Tibial nerve (tissue), 3 donors: ENCODE data around the gene CD151.

Experiments
- CTCF ChIP-seq, 5 experiments: fragments of 200-600 bp in 3 of 5; fragments of 450-650 bp in 2 of 5; sonication (generic) in 3 of 5; IDR thresholded peaks; one replicate each; pipeline ENCODE4 v1.5.1; 2016 to 2019; ENCODE audit warnings: antibody characterized with exemption in 5 of 5, mild to moderate bottlenecking in 3 of 5, moderate library complexity in 2 of 5
- POLR2A ChIP-seq, 2 donors: fragments of 450-650 bp; IDR thresholded peaks; one replicate each; pipeline ENCODE4 v1.6.1; 2017; ENCODE audit warnings: antibody characterized with exemption in 2 of 2, mild to moderate bottlenecking in 2 of 2, moderate library complexity in 2 of 2

GRCh38 chr11:803467-803742 is 29.3 kb upstream of the CD151 start:
- TF ChIP-seq CTCF (IDR thresholded peaks at IDR 0.05) (no peak), POLR2A (IDR thresholded peaks at IDR 0.05) (no peak)
